GM18873 (cell line): Measurements from ENCODE around the gene TXNDC9.
"Not testable (repeated sequence)": the region's sequence is repeated elsewhere in the genome, so short reads cannot be mapped to it uniquely, and the experiment has no call there.

Source experiments
- ATAC-seq: cut with Tn5 transposase; IDR thresholded peaks from one replicate; pipeline ENCODE4 v1.9.1; 2021; ENCODE audit warnings: mild to moderate bottlenecking, moderate library complexity, moderate number of reproducible peaks; ENCODE audit not compliant: unreplicated experiment, low FRiP score

Gene TXNDC9

GRCh38 chr2:99335911-99336803, at the start of gene TXNDC9:
Gene TXNDC9, minus strand, starts transcription at chr2:99336333. Its CDS starts 3,123 bp downstream, at chr2:99333210.
- peak; percentile 68 for ATAC-seq

- no peak for ATAC-seq
These were observed 46.0 kb upstream of the TXNDC9 start for GRCh38 chr2:99382143-99382542.

GRCh38 chr2:99380376-99381010, 44.4 kb upstream of the TXNDC9 start:
- ATAC-seq: no peak

- no peak for ATAC-seq
These were observed 41.7 kb upstream of the TXNDC9 start for GRCh38 chr2:99377879-99378278.

- ATAC-seq: no peak
These were observed 40.2 kb upstream of the TXNDC9 start for GRCh38 chr2:99376254-99376864.

- no peak for ATAC-seq
These were observed 38.6 kb upstream of the TXNDC9 start for GRCh38 chr2:99374747-99375146.

GRCh38 chr2:99373144-99373543, 37.0 kb upstream of the TXNDC9 start:
- ATAC-seq: no peak

- not testable (repeated sequence) for ATAC-seq
These were observed 32.7 kb upstream of the TXNDC9 start for GRCh38 chr2:99368854-99369253.

GRCh38 chr2:99365661-99366060, 29.5 kb upstream of the TXNDC9 start:
- no peak for ATAC-seq

GRCh38 chr2:99356853-99357252, 20.7 kb upstream of the TXNDC9 start:
- peak; percentile 49 for ATAC-seq

GRCh38 chr2:99354825-99355224, 18.7 kb upstream of the TXNDC9 start:
- ATAC-seq: not testable (repeated sequence)

GRCh38 chr2:99354070-99354469, 17.9 kb upstream of the TXNDC9 start:
- ATAC-seq: no peak

- no peak for ATAC-seq
These were observed 14.1 kb upstream of the TXNDC9 start for GRCh38 chr2:99350194-99350593.

- ATAC-seq: no peak
These were observed 12.0 kb upstream of the TXNDC9 start for GRCh38 chr2:99348173-99348572.

GRCh38 chr2:99346218-99346617, 10.1 kb upstream of the TXNDC9 start:
- ATAC-seq: no peak

- not testable (repeated sequence) for ATAC-seq
These were observed 9.3 kb upstream of the TXNDC9 start for GRCh38 chr2:99345446-99345845.

GRCh38 chr2:99342536-99342935, 6.4 kb upstream of the TXNDC9 start:
- ATAC-seq: no peak

GRCh38 chr2:99340669-99341236, 4.6 kb upstream of the TXNDC9 start:
- ATAC-seq: no peak

GRCh38 chr2:99338029-99338585, 2.0 kb upstream of the TXNDC9 start:
- ATAC-seq: no peak

- peak; percentile 51 for ATAC-seq
These were observed 1.2 kb upstream of the TXNDC9 start, which contains the start of gene EIF5B for GRCh38 chr2:99337113-99338028. Gene EIF5B, plus strand, starts transcription at chr2:99337389. Its CDS starts 166 bp downstream, at chr2:99337555.
